OCI-LY7 (cell line): ENCODE data around the gene FUT7. TPM values are rescaled to one million over a fixed set of nuclear protein-coding genes. Genes with fewer than 3 reads are reported as not detected.

Experiments
- BruUV-seq: library from RNA; stranded (reverse); fragments of 400-500 nt; replicated peaks from 2 replicates; lab custom pipeline; 2021; lab: Mats Ljungman, UMichigan
- CTCF ChIA-PET: fragments of 300-600 bp; sonication (Branson Sonifier 250); formaldehyde crosslinking; loops from one replicate; lab custom pipeline; 2022; ENCODE audit warnings: antibody characterized with exemption; ENCODE audit not compliant: unreplicated experiment; lab: Charles Lee
- POLR2A ChIA-PET: fragments of 300-600 bp; sonication (Branson Sonifier 250); formaldehyde crosslinking; loops from one replicate; lab custom pipeline; 2022; ENCODE audit warnings: antibody characterized with exemption; lab: Charles Lee
- DNase-seq: peaks from one replicate; pipeline ENCODE4 v3.0.0-alpha.2; 2015; ENCODE audit warnings: low spot score
- H2AFZ ChIP-seq: fragments of 200-600 bp; sonication (generic), shearing (Covaris generic); 2 replicates; pipeline ENCODE4 v1.6.1; 2014; ENCODE audit warnings: mild to moderate bottlenecking, antibody characterized with exemption, low read length, moderate library complexity
- H3K27ac ChIP-seq: fragments of 200-600 bp; sonication (generic); 2 replicates; pipeline ENCODE4 v1.5.1; 2014; ENCODE audit warnings: mixed run types, low read depth, mild to moderate bottlenecking, moderate library complexity, low read length, inconsistent platforms; ENCODE audit not compliant: poor library complexity, severe bottlenecking
- H3K36me3 ChIP-seq: fragments of 200-600 bp; sonication (generic); 2 replicates; pipeline ENCODE4 v1.6.1; 2014; ENCODE audit warnings: mild to moderate bottlenecking, antibody characterized with exemption, low read length, moderate library complexity, mixed read lengths; ENCODE audit not compliant: insufficient read depth
- H3K4me1 ChIP-seq: fragments of 200-600 bp; sonication (generic); 2 replicates; pipeline ENCODE4 v1.5.1; 2014; ENCODE audit warnings: mild to moderate bottlenecking, low read length; ENCODE audit not compliant: insufficient read depth, poor library complexity, severe bottlenecking
- H3K4me2 ChIP-seq: fragments of 200-600 bp; sonication (generic); 2 replicates; pipeline ENCODE4 v1.6.1; 2014; ENCODE audit warnings: mild to moderate bottlenecking, low read length
- H3K4me3 ChIP-seq: fragments of 200-600 bp; sonication (generic); 2 replicates; pipeline ENCODE4 v1.5.1; 2014; ENCODE audit warnings: mild to moderate bottlenecking, low read depth, low read length; ENCODE audit not compliant: poor library complexity, severe bottlenecking
- H3K79me2 ChIP-seq: fragments of 200-600 bp; sonication (generic); 2 replicates; pipeline ENCODE4 v1.6.1; 2016; ENCODE audit warnings: low read depth, mild to moderate bottlenecking, low read length, moderate library complexity, mixed read lengths; ENCODE audit not compliant: insufficient read depth
- H3K9me2 ChIP-seq: fragments of 200-600 bp; sonication (generic); 2 replicates; pipeline ENCODE4 v1.6.1; 2016; ENCODE audit warnings: mild to moderate bottlenecking, low read length, mixed read lengths; ENCODE audit not compliant: insufficient read depth
- H3K9me3 ChIP-seq: fragments of 200-600 bp; sonication (generic); 2 replicates; pipeline ENCODE4 v1.6.1; 2014; ENCODE audit warnings: mild to moderate bottlenecking, mixed run types, low read length, mixed read lengths
- H4K20me1 ChIP-seq: fragments of 200-600 bp; sonication (generic); 2 replicates; pipeline ENCODE4 v1.6.1; 2014; ENCODE audit warnings: mild to moderate bottlenecking, antibody characterized with exemption, low read length, moderate library complexity, mixed read lengths; ENCODE audit not compliant: insufficient read depth
- EZH2phosphoT487 ChIP-seq: fragments of 200-600 bp; sonication (generic); IDR thresholded peaks from 2 replicates; pipeline ENCODE4 v1.6.1; 2018; ENCODE audit warnings: low read depth, borderline replicate concordance, mild to moderate bottlenecking, mixed run types, antibody characterized with exemption, low read length, moderate library complexity, mixed read lengths
- intact Hi-C: fragments of 100-400 bp; cut with micrococcal nuclease; formaldehyde crosslinking; loops from one replicate; pipeline ENCODE4 v1.10.0; 2022; ENCODE audit not compliant: unreplicated experiment
- total RNA-seq, 2 experiments: library from RNA; depleted of rRNA in 1 of 2; stranded (reverse); fragments of >200 nt in 1 of 2; shearing (Covaris generic) in 1 of 2; gene quantifications; 2 replicates each; pipeline ENCODE4 v1.2.3, GENCODE V29; 2014 to 2022
- TF ChIP-seq, protein P1 (sequence below): fragments of 200-600 bp; sonication (generic); conservative IDR thresholded peaks from 2 replicates; pipeline ENCODE4 v1.5.1; 2014; ENCODE audit warnings: mild to moderate bottlenecking, antibody characterized with exemption, low read length, moderate library complexity, mixed read lengths

Gene FUT7
- total RNA-seq, 2 experiments from 2014 or later, result 0.21 TPM; not detected in 1

DNA sequence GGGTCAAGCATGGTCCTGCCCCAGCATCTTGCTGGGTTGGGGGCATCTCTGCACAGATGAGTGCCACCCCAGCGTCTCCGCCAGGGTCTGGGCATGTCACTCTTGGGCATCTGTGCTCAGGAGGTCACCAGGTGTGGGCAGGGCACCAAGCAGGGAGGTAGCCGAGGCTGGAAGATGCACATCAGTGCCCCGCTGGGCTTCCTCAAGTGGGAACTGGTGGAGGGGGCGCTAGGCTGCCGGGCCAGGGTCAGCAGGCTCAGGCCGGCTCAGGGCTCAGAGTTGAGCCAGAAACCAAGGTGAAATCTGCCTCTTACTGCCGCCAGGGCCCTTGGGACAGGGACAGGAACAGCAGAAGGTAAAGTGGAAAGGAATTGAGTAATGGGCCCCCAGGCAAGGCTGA is 4.0 kb upstream of the FUT7 start:
- DNase-seq, result no peak
- no peaks in the 10 kb centered on the region for H4K20me1 ChIP-seq
- no peak overlapping the region for H3K4me2 ChIP-seq
- H3K4me1 ChIP-seq, result peaks cover 22% of the 10 kb centered on the region
- H3K9me2 ChIP-seq, result no peaks in the 10 kb centered on the region
- H3K27ac ChIP-seq, result no peak overlapping the region
- H3K4me3 ChIP-seq, result no peak overlapping the region
- TF ChIP-seq EZH2phosphoT487, result no peak
- TF ChIP-seq, protein P1, sequence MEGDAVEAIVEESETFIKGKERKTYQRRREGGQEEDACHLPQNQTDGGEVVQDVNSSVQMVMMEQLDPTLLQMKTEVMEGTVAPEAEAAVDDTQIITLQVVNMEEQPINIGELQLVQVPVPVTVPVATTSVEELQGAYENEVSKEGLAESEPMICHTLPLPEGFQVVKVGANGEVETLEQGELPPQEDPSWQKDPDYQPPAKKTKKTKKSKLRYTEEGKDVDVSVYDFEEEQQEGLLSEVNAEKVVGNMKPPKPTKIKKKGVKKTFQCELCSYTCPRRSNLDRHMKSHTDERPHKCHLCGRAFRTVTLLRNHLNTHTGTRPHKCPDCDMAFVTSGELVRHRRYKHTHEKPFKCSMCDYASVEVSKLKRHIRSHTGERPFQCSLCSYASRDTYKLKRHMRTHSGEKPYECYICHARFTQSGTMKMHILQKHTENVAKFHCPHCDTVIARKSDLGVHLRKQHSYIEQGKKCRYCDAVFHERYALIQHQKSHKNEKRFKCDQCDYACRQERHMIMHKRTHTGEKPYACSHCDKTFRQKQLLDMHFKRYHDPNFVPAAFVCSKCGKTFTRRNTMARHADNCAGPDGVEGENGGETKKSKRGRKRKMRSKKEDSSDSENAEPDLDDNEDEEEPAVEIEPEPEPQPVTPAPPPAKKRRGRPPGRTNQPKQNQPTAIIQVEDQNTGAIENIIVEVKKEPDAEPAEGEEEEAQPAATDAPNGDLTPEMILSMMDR, result no peak
- POLR2A ChIA-PET, result no interaction called here
- no peaks in the 10 kb centered on the region for H3K79me2 ChIP-seq
- H2AFZ ChIP-seq, result no peak overlapping the region
- no TSS peak for BruUV-seq
- no peaks in the 10 kb centered on the region for H3K36me3 ChIP-seq
- no peaks in the 10 kb centered on the region for H3K9me3 ChIP-seq
- intact Hi-C loops, result loop anchor here (1.0 kb wide), 1 partner anchor 249 kb away; no protein-coding TSS in a partner anchor
- CTCF ChIA-PET, result interaction anchor here (0.6 to 1.5 kb wide), 7 partner anchors 8 to 88 kb away, joined by 3 to 8 read pairs (median 3); no protein-coding TSS in a partner anchor

DNA sequence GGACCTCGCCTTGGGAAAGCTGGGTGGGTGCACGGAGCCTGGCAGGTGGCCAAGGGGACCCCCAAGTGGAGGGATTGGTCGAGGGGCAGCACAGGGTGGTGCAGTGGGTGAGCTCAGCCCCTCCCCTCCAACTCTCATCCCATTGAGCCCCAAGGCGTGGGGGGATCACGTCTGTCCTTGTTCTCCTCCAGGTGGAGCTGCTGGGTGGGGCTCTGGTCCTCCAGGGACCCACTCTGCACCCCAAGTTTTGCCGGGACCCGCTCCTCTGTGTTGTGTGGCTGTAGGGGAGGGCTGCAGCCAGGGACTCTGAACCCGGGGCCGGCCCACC is 3.6 kb upstream of the FUT7 start:
- BruUV-seq, result no TSS peak
- DNase-seq, result no peak
- Histone ChIP-seq H3K9me2 (no peaks in the 10 kb centered on the region), H3K79me2 (no peaks in the 10 kb centered on the region), H2AFZ (no peak overlapping the region), H3K27ac (no peak overlapping the region), H3K4me3 (no peak overlapping the region), H3K4me2 (no peak overlapping the region), H3K36me3 (no peaks in the 10 kb centered on the region), H4K20me1 (no peaks in the 10 kb centered on the region), H3K9me3 (no peaks in the 10 kb centered on the region), H3K4me1 (peaks cover 26% of the 10 kb centered on the region)
- TF ChIP-seq, protein P1, result peak; percentile 60
- no peak for TF ChIP-seq EZH2phosphoT487
- CTCF ChIA-PET, result interaction anchor here (0.6 to 1.5 kb wide), 8 partner anchors 8 to 342 kb away, joined by 3 to 8 read pairs (median 3); partner anchors contain the start of gene FBXW5
- intact Hi-C loops, result loop anchor here (1.0 kb wide), 1 partner anchor 248 kb away; no protein-coding TSS in a partner anchor
- POLR2A ChIA-PET, result no interaction called here

DNA sequence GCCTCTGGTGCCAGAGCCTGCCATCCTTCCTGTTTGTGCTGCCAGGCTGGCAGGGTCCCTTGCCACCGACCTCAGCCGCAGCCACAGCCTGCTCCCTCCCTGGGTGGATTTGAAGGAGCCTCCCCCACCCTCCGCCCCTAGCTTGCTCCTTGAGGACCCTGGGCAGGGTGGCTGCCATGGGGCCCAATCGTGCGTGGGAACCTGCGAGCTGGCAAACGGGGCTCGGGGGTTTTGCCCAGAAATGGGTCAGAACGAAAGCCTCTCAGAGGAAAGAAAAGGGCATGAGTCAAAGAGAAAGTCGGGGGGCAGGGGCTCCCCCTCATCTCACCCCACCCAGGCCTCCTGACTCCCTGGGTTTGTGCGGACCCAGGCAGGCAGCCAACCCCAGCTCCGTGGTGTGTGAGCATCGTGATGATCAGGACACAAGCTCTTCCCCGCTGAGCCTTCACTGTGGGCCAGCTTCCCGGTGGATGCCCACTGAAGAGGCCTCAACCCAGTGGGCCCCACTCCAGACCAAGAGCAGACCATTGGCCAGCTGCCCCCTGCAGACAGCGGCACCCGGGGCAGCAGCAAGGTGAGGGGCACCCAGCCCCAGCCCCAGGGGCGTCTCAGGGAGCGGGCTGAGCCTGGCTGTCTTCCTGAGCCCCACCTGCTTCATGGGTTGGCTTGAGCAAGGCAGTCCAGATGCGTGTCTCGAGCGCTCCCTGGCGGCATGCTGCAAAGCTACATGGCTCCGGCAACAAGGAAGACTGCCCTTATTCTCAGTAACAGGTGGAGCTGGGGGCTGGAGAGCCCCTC is 3.0 kb upstream of the FUT7 start:
- H4K20me1 ChIP-seq, result no peaks in the 10 kb centered on the region
- H3K27ac ChIP-seq, result no peak overlapping the region

More for the DNA sequence above, 3.0 kb upstream of the FUT7 start:
- H2AFZ ChIP-seq, result no peak overlapping the region
- no peaks in the 10 kb centered on the region for H3K9me3 ChIP-seq
- ChIA-PET CTCF (interaction anchor here (0.6 to 1.5 kb wide), 9 partner anchors 9 to 342 kb away, joined by 3 to 8 read pairs (median 3); partner anchors contain the start of gene FBXW5), POLR2A (interaction anchor here (0.6 to 0.9 kb wide), 2 partner anchors 59 to 87 kb away, joined by 3 read pairs; no protein-coding TSS in a partner anchor)
- intact Hi-C loops, result loop anchor here (1.0 kb wide), 1 partner anchor 248 kb away; no protein-coding TSS in a partner anchor
- no TSS peak for BruUV-seq
- DNase-seq, result peak; percentile 90
- H3K9me2 ChIP-seq, result no peaks in the 10 kb centered on the region
- no peaks in the 10 kb centered on the region for H3K79me2 ChIP-seq
- peaks cover 30% of the 10 kb centered on the region for H3K4me1 ChIP-seq
- H3K4me3 ChIP-seq, result no peak overlapping the region
- no peak for TF ChIP-seq EZH2phosphoT487
- TF ChIP-seq, protein P1, result peak; percentile 88
- H3K36me3 ChIP-seq, result no peaks in the 10 kb centered on the region
- peak overlapping the region; percentile 36 for H3K4me2 ChIP-seq
